Prostate gland (tissue), 2 donors: ENCODE results near the gene MRPL14. TPM values are rescaled to one million over a fixed set of nuclear protein-coding genes. Genes with fewer than 3 reads are reported as not detected.
A peak's percentile ranks its signal among the peaks of the same experiment; 100 is the strongest.

ENCODE experiments used
- DNase-seq: peaks from one replicate; pipeline ENCODE4 v3.0.0-alpha.2; 2019; ENCODE audit warnings: low spot score
- H3K27ac ChIP-seq, 2 donors: fragments of 200-600 bp; sonication (generic); 2 replicates each; pipeline ENCODE4 v1.5.1; 2017 to 2019
- H3K27me3 ChIP-seq: fragments of 200-600 bp; sonication (generic); replicated peaks from 2 replicates; pipeline ENCODE4 v1.5.1; 2019; ENCODE audit not compliant: insufficient read depth
- H3K36me3 ChIP-seq, 2 donors: fragments of 200-600 bp; sonication (generic); 1 replicate in 1 of 2; 2 replicates in 1 of 2; pipeline versions ENCODE4 v1.5.1 to v1.8.1; 2017 to 2019
- H3K4me1 ChIP-seq: fragments of 200-600 bp; sonication (generic); replicated peaks from 2 replicates; pipeline ENCODE4 v1.5.1; 2019
- H3K4me3 ChIP-seq, 2 donors: fragments of 200-600 bp; sonication (generic); 2 replicates each; pipeline ENCODE4 v1.5.1; 2017 to 2019
- H3K9me3 ChIP-seq: fragments of 200-600 bp; sonication (generic); 2 replicates; pipeline ENCODE4 v1.5.1; 2017
- CTCF ChIP-seq, 4 experiments: fragments of 200-600 bp in 2 of 4; fragments of 450-650 bp in 2 of 4; sonication (generic) in 2 of 4; IDR thresholded peaks; 1 replicate in 3 of 4; 2 replicates in 1 of 4; pipeline ENCODE4 v1.5.1; 2016 to 2019; ENCODE audit warnings: antibody characterized with exemption in 4 of 4, mild to moderate bottlenecking in 2 of 4, moderate library complexity in 2 of 4
- POLR2A ChIP-seq: fragments of 450-650 bp; IDR thresholded peaks from one replicate; pipeline ENCODE4 v1.6.1; 2016; ENCODE audit warnings: antibody characterized with exemption, mild to moderate bottlenecking
- POLR2AphosphoS5 ChIP-seq: sonication (generic); formaldehyde crosslinking; IDR thresholded peaks from one replicate; pipeline ENCODE4 v1.6.1; 2017; ENCODE audit warnings: antibody characterized with exemption
- WGBS: methylation state at CpG from one replicate; pipeline ENCODE4 v1.1.5; 2018; 5-methylcytosine and 5-hydroxymethylcytosine counted together
- intact Hi-C: fragments of 100-400 bp; cut with DNase I; formaldehyde crosslinking; loops from one replicate; pipeline ENCODE4 v1.14.2; 2022
- total RNA-seq, 2 donors: library from RNA; depleted of rRNA; stranded (reverse); fragments of >200 nt; gene quantifications; one replicate each; pipeline ENCODE4 v1.1.0, GENCODE V29; 2016

MRPL14 gene
- total RNA-seq, 2 donors from 2014 or later, result 35.7 to 48.1 TPM

GRCh38 chr6:44128020-44128917, 1.0 kb upstream of the MRPL14 start:
- TF ChIP-seq POLR2A (no peak), CTCF (IDR thresholded peaks at IDR 0.05) (peak in 2 of 4 experiments; percentile 40 to 42), POLR2AphosphoS5 (no peak)
- H3K4me1 ChIP-seq, result peaks cover 20% of the 10 kb centered on the region
- H3K4me3 ChIP-seq, result peak overlapping the region; percentile 96 to 100
- H3K9me3 ChIP-seq, result no peaks in the 10 kb centered on the region
- intact Hi-C loops, result no loop called here
- peak; percentile 23 for DNase-seq
- 6% methylated on average over 49 of the region's 49 CpGs for WGBS
- H3K27me3 ChIP-seq, result no peaks in the 10 kb centered on the region
- H3K27ac ChIP-seq, result peak overlapping the region; percentile 88
- H3K36me3 ChIP-seq, result no peaks in the 10 kb centered on the region

GRCh38 chr6:44126320-44127149, 717 bp downstream of the MRPL14 start:
- Histone ChIP-seq H3K4me1 (peaks cover 20% of the 10 kb centered on the region), H3K9me3 (no peaks in the 10 kb centered on the region), H3K4me3 (peak overlapping the region; percentile 96 to 100), H3K27ac (peak overlapping the region; percentile 88 to 89), H3K27me3 (no peaks in the 10 kb centered on the region), H3K36me3 (no peaks in the 10 kb centered on the region)
- TF ChIP-seq POLR2A (peak; percentile 7), CTCF (IDR thresholded peaks at IDR 0.05) (no peak), POLR2AphosphoS5 (peak; percentile 16)
- DNase-seq, result peak; percentile 40
- intact Hi-C loops, result no loop called here
- 1% methylated on average over 31 of the region's 31 CpGs for WGBS

- WGBS, result 90% methylated on average over 2 of the region's 2 CpGs
- H3K36me3 ChIP-seq, result no peaks in the 10 kb centered on the region
- intact Hi-C loops, result no loop called here
- H3K27me3 ChIP-seq, result no peaks in the 10 kb centered on the region
- no peak overlapping the region for H3K4me3 ChIP-seq
- no peak overlapping the region for H3K27ac ChIP-seq
- no peaks in the 10 kb centered on the region for H3K9me3 ChIP-seq
- DNase-seq, result no peak
- TF ChIP-seq POLR2A (no peak), CTCF (IDR thresholded peaks at IDR 0.05) (no peak), POLR2AphosphoS5 (no peak)
- peaks cover 20% of the 10 kb centered on the region for H3K4me1 ChIP-seq
Observed at GRCh38 chr6:44123544-44123943, 3.7 kb downstream of the MRPL14 start.

- no peak for DNase-seq
- H3K4me1 ChIP-seq, result peaks cover 20% of the 10 kb centered on the region
- H3K27ac ChIP-seq, result peak overlapping the region; percentile 20 to 37
- H3K4me3 ChIP-seq, result no peak overlapping the region
- no peaks in the 10 kb centered on the region for H3K9me3 ChIP-seq
- intact Hi-C loops, result no loop called here
- H3K36me3 ChIP-seq, result no peaks in the 10 kb centered on the region
- TF ChIP-seq POLR2AphosphoS5 (peak; percentile 35), CTCF (IDR thresholded peaks at IDR 0.05) (no peak)
- H3K27me3 ChIP-seq, result no peaks in the 10 kb centered on the region
- WGBS, result 3% methylated on average over 1 of the region's 1 CpG
Observed at GRCh38 chr6:44122801-44123200, 4.5 kb downstream of the MRPL14 start.
